ENCODE data around the gene SLC14A1.

The SLC14A1 gene

GRCh38 chr18:45738660-45739059, 14.7 kb downstream of the SLC14A1 start:
- DNase-seq (ENCODE audit: extremely low read depth, low read depth): no peak

GRCh38 chr18:45739268-45739667, 15.3 kb downstream of the SLC14A1 start:
- no peak for DNase-seq (ENCODE audit: extremely low read depth, low read depth)
- no peak overlapping the region for H3K4me3 ChIP-seq (replicated peaks; ENCODE audit: low read depth, low read length)
- TF ChIP-seq CTCF (IDR thresholded peaks at IDR 0.05; ENCODE audit: low read depth, low read length, missing control alignments): no peak

More at GRCh38 chr18:45738660-45739059, 14.7 kb downstream of the SLC14A1 start:
- H3K4me3 ChIP-seq (replicated peaks; ENCODE audit: low read depth, low read length): no peak overlapping the region
- no peak for TF ChIP-seq CTCF (IDR thresholded peaks at IDR 0.05; ENCODE audit: low read depth, low read length, missing control alignments)

- no peak for DNase-seq (ENCODE audit: extremely low read depth, low read depth)
- no peak for TF ChIP-seq CTCF (IDR thresholded peaks at IDR 0.05; ENCODE audit: low read depth, low read length, missing control alignments)
Measured at GRCh38 chr18:45739848-45740247, 15.9 kb downstream of the SLC14A1 start.

DNA sequence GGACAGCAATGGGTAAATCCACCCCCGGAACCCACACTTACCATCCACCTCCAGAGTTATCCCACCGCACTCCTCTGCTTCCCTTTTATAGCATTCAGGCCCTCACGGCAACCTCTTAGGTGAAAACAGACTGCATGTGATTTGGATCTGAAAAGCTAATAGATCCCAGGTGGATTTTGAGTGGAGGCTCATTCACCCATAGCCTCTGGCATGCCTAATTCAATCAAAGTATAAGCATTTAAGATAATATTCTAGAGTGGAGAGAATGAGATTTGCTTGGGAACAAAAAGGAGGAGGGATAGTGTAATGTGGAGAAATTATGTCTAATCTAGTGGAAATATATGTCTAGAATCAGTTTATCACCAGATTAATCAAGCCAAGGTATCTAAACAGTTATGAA, 17.1 kb downstream of the SLC14A1 start:
- no peak overlapping the region for H3K4me3 ChIP-seq (replicated peaks; ENCODE audit: low read depth, low read length)
- no peak for DNase-seq (ENCODE audit: extremely low read depth, low read depth)
- TF ChIP-seq CTCF (IDR thresholded peaks at IDR 0.05; ENCODE audit: low read depth, low read length, missing control alignments): no peak

More at GRCh38 chr18:45739848-45740247, 15.9 kb downstream of the SLC14A1 start:
- no peak overlapping the region for H3K4me3 ChIP-seq (replicated peaks; ENCODE audit: low read depth, low read length)

DNA sequence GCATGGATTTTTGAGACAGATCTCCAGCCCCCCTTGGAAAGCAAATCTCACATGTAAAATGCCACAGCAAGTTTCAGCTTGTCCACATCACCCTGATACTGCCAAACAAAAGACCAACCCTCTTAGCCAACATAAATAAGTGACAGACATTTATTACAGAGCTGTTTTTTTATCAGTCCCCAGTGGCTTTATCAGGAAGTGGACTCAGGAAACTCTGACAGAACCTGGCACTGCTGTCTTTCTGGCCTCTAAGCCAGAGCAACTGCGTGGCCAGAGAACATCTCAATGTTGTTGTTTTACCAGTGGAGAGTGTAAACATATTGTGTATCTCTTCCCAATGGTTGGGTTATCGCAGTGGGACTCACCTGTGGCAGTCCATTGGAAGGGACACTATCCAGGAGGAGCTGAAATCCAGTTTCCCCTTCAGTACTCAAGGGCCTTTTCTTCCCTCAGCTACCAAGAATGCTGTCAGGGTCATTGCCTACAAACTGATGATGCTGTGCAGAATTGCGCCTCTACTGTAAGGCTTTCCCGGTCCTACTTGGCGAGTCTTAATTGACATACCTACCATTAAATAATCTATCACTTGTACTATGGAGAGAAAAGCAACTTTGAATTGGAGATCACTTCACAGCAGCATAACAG, 22.0 kb downstream of the SLC14A1 start:
- no peak for TF ChIP-seq CTCF (IDR thresholded peaks at IDR 0.05; ENCODE audit: low read depth, low read length, missing control alignments)
- no peak for DNase-seq (ENCODE audit: extremely low read depth, low read depth)
- H3K4me3 ChIP-seq (replicated peaks; ENCODE audit: low read depth, low read length): no peak overlapping the region

GRCh38 chr18:45748501-45748900, 24.5 kb downstream of the SLC14A1 start:
- no peak for TF ChIP-seq CTCF (IDR thresholded peaks at IDR 0.05; ENCODE audit: low read depth, low read length, missing control alignments)
- DNase-seq (ENCODE audit: extremely low read depth, low read depth): no peak
- H3K4me3 ChIP-seq (replicated peaks; ENCODE audit: low read depth, low read length): no peak overlapping the region
